ENCODE data around the gene RCAN2.
"Not testable (repeated sequence)": the region's sequence is repeated elsewhere in the genome, so short reads cannot be mapped to it uniquely, and the experiment has no call there.

Gene RCAN2

GRCh38 chr6:46411456-46412197 lies 79.6 kb downstream of the RCAN2 start:
- TF ChIP-seq CTCF (conservative IDR thresholded peaks at IDR 0.05; ENCODE audit: control insufficient read depth, insufficient read depth, low read depth, low read length), result no peak
- H3K4me3 ChIP-seq (ENCODE audit: control insufficient read depth, low read depth, low read length), result no peak overlapping the region
- DNase-seq (ENCODE audit: low read depth), result peak; percentile 45

- H3K4me3 ChIP-seq (ENCODE audit: control insufficient read depth, low read depth, low read length), result no peak overlapping the region
- DNase-seq (ENCODE audit: low read depth), result peak; percentile 61
- peak; percentile 64 for TF ChIP-seq CTCF (conservative IDR thresholded peaks at IDR 0.05; ENCODE audit: control insufficient read depth, insufficient read depth, low read depth, low read length)
Measured at GRCh38 chr6:46410334-46410953, 80.8 kb downstream of the RCAN2 start.

- peak; percentile 10 for DNase-seq (ENCODE audit: low read depth)
- H3K4me3 ChIP-seq (ENCODE audit: control insufficient read depth, low read depth, low read length), result no peak overlapping the region
- TF ChIP-seq CTCF (conservative IDR thresholded peaks at IDR 0.05; ENCODE audit: control insufficient read depth, insufficient read depth, low read depth, low read length), result no peak
Measured at GRCh38 chr6:46407776-46408530, 83.3 kb downstream of the RCAN2 start.

- TF ChIP-seq CTCF (conservative IDR thresholded peaks at IDR 0.05; ENCODE audit: control insufficient read depth, insufficient read depth, low read depth, low read length), result no peak
- H3K4me3 ChIP-seq (ENCODE audit: control insufficient read depth, low read depth, low read length), result no peak overlapping the region
- DNase-seq (ENCODE audit: low read depth), result no peak
Measured at GRCh38 chr6:46407246-46407645, 84.0 kb downstream of the RCAN2 start.

- H3K4me3 ChIP-seq (ENCODE audit: control insufficient read depth, low read depth, low read length), result not testable (repeated sequence)
Measured at GRCh38 chr6:46405620-46406180, 85.5 kb downstream of the RCAN2 start.

GRCh38 chr6:46400898-46401297 lies 90.4 kb downstream of the RCAN2 start:
- no peak for TF ChIP-seq CTCF (conservative IDR thresholded peaks at IDR 0.05; ENCODE audit: control insufficient read depth, insufficient read depth, low read depth, low read length)

More at GRCh38 chr6:46405620-46406180, 85.5 kb downstream of the RCAN2 start:
- DNase-seq (ENCODE audit: low read depth), result not testable (repeated sequence)

More at GRCh38 chr6:46400898-46401297, 90.4 kb downstream of the RCAN2 start:
- no peak for DNase-seq (ENCODE audit: low read depth)
- H3K4me3 ChIP-seq (ENCODE audit: control insufficient read depth, low read depth, low read length), result no peak overlapping the region
